ENCODE data around the gene THAP6.

The THAP6 gene

DNA sequence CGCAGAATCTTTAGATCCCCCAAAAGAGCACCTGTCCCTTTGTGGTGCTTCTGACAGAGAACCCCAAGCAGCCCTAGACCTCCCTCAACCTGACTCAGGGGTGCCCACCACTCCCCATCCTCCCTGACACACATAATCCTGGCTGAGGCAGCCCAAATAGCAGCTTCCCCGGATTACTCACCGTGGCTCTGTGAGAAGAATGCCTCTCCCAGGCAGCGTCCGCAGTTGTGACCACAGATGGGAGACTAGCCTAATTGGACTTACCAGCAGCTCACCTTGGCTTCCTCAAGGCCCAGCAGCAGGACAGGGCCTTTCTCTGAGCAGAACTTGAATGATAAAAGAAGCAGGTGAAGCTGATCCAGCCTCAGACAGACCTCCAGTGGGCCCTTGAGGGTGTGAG lies 31.3 kb downstream of the THAP6 start:
- TF ChIP-seq, protein P1, sequence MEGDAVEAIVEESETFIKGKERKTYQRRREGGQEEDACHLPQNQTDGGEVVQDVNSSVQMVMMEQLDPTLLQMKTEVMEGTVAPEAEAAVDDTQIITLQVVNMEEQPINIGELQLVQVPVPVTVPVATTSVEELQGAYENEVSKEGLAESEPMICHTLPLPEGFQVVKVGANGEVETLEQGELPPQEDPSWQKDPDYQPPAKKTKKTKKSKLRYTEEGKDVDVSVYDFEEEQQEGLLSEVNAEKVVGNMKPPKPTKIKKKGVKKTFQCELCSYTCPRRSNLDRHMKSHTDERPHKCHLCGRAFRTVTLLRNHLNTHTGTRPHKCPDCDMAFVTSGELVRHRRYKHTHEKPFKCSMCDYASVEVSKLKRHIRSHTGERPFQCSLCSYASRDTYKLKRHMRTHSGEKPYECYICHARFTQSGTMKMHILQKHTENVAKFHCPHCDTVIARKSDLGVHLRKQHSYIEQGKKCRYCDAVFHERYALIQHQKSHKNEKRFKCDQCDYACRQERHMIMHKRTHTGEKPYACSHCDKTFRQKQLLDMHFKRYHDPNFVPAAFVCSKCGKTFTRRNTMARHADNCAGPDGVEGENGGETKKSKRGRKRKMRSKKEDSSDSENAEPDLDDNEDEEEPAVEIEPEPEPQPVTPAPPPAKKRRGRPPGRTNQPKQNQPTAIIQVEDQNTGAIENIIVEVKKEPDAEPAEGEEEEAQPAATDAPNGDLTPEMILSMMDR (IDR thresholded peaks at IDR 0.05; ENCODE audit: extremely low read depth, missing control alignments) = no peak
- no peak for DNase-seq (ENCODE audit: low spot score)

DNA sequence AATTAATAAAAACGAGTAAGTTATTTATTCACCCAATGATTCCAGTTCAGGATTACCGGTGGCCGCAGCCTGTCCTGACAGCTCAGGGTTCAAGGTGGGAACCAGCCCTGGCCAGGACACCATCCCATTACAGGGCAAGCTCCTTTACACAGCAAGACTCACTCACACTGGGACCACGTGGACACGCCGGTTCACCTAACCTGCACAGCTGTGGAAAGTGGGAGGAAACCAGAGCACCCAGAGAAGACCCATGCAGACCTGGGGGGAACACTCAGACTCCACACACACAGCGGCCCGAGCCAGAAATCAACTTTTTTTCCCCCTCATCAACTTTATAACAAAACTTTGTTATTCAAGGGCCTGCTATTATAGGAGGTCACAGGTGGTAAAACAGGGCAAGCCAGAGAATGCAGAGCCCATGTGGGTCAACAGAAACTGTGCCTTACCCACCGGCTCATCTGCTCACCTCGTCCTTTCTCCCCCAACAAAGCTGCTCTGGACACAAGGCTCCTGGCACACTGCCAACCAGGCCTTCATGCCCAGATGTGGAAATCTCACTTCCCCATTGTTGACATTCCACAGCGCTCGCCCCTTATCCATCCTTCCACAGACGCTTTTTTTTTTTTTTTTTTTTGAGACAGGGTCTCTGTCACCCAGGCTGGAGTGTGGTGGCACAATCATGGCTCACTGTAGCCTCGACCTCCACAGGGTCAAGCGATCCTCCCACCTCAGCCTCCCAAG lies 33.5 kb downstream of the THAP6 start:
- no peak for DNase-seq (ENCODE audit: low spot score)
- TF ChIP-seq, protein P1 (IDR thresholded peaks at IDR 0.05; ENCODE audit: extremely low read depth, missing control alignments) = no peak

DNA sequence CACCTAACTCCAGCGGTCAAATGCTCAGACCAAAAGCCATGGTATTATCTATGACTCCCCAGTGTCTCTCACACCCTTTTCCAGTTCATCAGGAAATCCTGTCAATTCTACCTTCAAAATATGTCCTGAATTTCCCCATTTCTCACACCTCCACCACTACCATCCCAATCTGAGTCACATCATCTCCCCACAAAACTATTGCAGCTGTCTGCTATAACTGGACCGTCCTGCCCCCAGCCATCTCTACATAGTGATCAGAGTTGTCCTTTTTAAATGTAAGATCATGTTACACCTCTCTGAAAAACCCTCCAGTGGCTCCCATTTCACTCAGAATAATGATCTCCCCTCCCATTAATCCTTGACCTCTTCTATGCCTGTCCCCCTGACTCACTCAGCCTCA lies 34.7 kb downstream of the THAP6 start:
- TF ChIP-seq, protein P1 (IDR thresholded peaks at IDR 0.05; ENCODE audit: extremely low read depth, missing control alignments) = no peak
- no peak for DNase-seq (ENCODE audit: low spot score)

DNA sequence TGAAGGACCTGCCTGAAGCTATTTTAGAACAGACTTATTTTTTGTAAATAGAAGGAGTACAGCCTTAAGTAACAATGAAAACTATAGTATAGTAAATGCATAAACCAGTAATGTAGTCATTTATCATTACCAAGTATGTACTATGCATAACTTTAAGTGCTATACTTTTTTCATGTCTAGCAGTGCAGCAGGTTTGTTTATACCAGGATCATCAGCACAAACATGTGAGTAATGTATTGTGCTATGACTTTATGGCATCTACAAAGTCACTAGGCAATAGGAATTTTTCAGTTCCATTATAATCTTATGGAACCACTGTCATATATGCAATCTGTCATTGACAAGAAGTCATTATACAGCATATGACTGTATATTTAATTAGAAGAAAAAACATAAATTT lies 38.2 kb downstream of the THAP6 start:
- TF ChIP-seq, protein P1 (IDR thresholded peaks at IDR 0.05; ENCODE audit: extremely low read depth, missing control alignments) = no peak
- no peak for DNase-seq (ENCODE audit: low spot score)

DNA sequence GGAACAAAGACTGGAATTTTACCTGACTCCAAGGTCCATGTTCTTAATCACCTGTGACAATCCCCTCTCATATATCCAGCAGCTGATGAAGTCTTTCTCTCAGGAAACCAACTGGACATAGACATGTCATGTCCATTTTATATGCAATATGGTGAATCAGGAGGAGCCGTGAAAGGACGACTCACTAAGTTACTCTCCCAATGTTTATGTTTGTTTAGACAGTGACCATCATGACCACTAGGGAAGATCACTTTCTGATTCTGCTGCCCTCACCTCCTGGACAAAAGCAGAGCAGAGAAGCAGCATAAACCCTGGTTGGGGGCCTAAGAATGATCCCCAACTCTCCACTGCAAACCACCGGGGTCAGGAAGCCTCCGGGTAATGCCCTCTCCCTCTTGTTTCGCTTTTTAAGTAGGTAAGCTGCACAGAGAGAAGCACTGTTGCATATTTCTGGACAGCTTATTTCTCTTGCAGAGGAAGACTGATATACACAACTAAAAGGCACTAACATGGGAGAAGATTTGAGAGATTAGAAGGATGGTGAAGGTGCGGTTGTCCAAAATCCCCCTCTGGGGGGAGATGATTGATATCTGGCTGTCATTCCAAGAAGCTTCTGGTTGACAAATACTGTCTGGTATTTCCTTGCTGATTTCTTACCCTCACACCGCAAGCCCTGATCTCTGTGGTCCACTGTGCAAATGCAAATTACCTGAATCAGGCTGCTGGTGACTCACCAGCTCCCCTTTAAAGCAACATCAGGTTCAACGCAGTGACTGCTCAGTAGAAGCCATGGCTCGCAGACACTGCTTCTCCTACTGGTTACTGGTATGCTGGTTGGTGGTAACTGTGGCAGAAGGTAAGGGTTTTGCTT lies 41.3 kb downstream of the THAP6 start, which contains the start of gene ODAPH:
TSS of gene ODAPH (plus strand) at position 773 of the 871 bp plus-strand sequence. CDS start at position 790, 17 bp downstream.
- peak; percentile 53 for DNase-seq (ENCODE audit: low spot score)
- TF ChIP-seq, protein P1 (IDR thresholded peaks at IDR 0.05; ENCODE audit: extremely low read depth, missing control alignments) = no peak

DNA sequence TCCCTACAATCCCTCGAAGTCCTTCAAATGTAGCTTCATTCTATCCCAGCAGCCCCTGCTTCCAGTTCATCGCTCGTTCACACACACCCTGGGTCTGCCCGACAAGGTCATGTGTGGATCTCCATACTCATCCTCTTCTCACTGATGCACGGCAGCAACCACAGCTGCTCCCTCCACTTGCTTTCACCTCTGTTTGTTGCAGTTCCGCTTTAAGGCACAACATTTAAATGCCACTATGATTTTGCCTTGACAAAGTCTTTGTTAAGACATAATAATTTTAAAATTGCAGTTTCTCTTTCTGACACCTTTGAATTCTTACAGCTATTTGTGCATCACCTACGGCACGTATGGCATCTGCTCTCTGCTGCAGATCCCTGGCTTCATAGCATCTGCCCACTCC lies 43.4 kb downstream of the THAP6 start:
- TF ChIP-seq, protein P1 (IDR thresholded peaks at IDR 0.05; ENCODE audit: extremely low read depth, missing control alignments) = no peak
- DNase-seq (ENCODE audit: low spot score) = no peak

DNA sequence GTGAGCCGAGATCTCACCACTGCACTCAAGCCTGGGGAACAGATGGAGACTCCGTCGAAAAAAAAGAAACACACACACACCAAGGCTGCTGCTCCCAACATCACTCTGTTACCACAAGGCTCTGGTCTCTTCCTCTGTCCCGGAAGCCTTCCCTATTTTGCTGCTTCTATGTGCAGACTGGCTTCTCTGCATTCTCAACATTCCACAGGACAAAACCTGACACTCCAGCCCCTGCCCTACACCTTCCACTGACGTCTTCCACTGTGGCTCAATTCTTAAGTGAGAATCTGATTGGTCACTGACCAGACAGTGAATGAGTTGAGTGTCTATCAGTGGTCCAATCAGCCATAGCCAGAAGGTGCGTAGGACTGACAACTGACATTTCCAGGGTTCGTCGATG lies 47.5 kb downstream of the THAP6 start:
- TF ChIP-seq, protein P1 (IDR thresholded peaks at IDR 0.05; ENCODE audit: extremely low read depth, missing control alignments) = no peak
- no peak for DNase-seq (ENCODE audit: low spot score)
